CD4-positive, alpha-beta T cell treated with Interleukin-15 for 1 hour (primary cell): Measurements from ENCODE around the gene EML4.
"Not testable (repeated sequence)": the region's sequence is repeated elsewhere in the genome, so short reads cannot be mapped to it uniquely, and the experiment has no call there.

Source experiments
- DNase-seq: peaks from one replicate; pipeline ENCODE4 v3.0.0-alpha.2; 2020

The EML4 gene

GRCh38 chr2:42361728-42362283 is 192.7 kb downstream of the EML4 start:
- no peak for DNase-seq

GRCh38 chr2:42363413-42363812 is 194.3 kb downstream of the EML4 start:
- DNase-seq, result no peak

GRCh38 chr2:42364658-42365057 is 195.5 kb downstream of the EML4 start:
- no peak for DNase-seq

- no peak for DNase-seq
Measured at GRCh38 chr2:42366411-42366810, 197.3 kb downstream of the EML4 start.

- DNase-seq, result no peak
Measured at GRCh38 chr2:42367835-42368234, 198.7 kb downstream of the EML4 start.

- no peak for DNase-seq
Measured at GRCh38 chr2:42368817-42369531, 199.8 kb downstream of the EML4 start.

GRCh38 chr2:42369532-42370229 is 200.5 kb downstream of the EML4 start:
- no peak for DNase-seq

- DNase-seq, result no peak
Measured at GRCh38 chr2:42371611-42372473, 202.7 kb downstream of the EML4 start.

GRCh38 chr2:42372474-42373200 is 203.5 kb downstream of the EML4 start:
- no peak for DNase-seq

GRCh38 chr2:42376758-42377157 is 207.6 kb downstream of the EML4 start:
- DNase-seq, result no peak

GRCh38 chr2:42378415-42378814 is 209.3 kb downstream of the EML4 start:
- DNase-seq, result no peak

GRCh38 chr2:42380026-42380425 is 210.9 kb downstream of the EML4 start:
- DNase-seq, result not testable (repeated sequence)

GRCh38 chr2:42382144-42382543 is 213.0 kb downstream of the EML4 start:
- DNase-seq, result no peak
